DOHH2 (cell line): ENCODE measurements around the gene DPP10.

Source experiments
- CTCF ChIP-seq: fragments of 200-600 bp; sonication (generic); IDR thresholded peaks from one replicate; pipeline ENCODE4 v1.5.1; 2014; ENCODE audit warnings: antibody characterized with exemption, mild to moderate bottlenecking, low read depth, low read length; ENCODE audit not compliant: poor library complexity, severe bottlenecking
- EZH2phosphoT487 ChIP-seq: fragments of 200-600 bp; sonication (generic); IDR thresholded peaks from 2 replicates; pipeline ENCODE4 v1.6.1; 2017; ENCODE audit warnings: borderline replicate concordance, mild to moderate bottlenecking, antibody characterized with exemption, low read length, moderate library complexity, mixed read lengths

- TF ChIP-seq CTCF (no peak), EZH2phosphoT487 (no peak)
Measured at GRCh38 chr2:114461116-114461515, 18.7 kb downstream of the DPP10 start.
